Measurements from ENCODE around the gene STEAP2.

DNA sequence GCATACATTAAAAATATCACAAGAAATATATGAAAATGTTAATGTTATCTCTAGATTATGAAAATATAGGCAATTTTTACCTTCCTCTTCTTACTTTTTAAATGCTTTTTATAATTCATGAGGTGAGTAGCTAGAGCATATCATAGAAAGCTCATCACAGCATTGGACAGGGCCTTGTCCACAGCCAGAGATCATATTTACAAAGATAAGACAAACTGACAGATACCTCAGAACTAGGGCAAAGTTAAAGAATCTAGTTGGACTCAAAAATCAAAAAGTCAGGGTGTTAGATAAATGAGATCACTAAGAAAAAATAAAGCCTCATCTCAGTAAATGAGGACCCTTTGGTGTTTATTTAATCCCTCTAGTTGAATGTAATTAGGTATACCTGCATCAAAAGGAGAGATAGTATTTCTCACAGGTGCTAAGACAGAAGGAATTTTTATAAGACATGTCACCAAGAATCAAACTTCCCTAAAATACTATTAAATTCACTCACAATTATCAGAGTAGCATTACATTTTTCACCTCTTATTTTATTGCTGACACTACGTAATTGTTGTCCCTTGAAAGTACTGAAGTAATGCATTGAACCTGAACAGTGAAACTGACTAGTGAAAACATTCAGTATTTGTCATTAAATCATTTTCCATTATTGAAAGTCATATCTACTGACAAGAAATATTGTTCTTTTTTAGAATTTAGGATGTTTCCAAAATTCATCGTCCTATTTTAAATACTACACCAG lies 59.1 kb downstream of the STEAP2 start:
- no peak for TF ChIP-seq EZH2 (IDR thresholded peaks at IDR 0.05; ENCODE audit: low read depth)
- TF ChIP-seq, protein P1, sequence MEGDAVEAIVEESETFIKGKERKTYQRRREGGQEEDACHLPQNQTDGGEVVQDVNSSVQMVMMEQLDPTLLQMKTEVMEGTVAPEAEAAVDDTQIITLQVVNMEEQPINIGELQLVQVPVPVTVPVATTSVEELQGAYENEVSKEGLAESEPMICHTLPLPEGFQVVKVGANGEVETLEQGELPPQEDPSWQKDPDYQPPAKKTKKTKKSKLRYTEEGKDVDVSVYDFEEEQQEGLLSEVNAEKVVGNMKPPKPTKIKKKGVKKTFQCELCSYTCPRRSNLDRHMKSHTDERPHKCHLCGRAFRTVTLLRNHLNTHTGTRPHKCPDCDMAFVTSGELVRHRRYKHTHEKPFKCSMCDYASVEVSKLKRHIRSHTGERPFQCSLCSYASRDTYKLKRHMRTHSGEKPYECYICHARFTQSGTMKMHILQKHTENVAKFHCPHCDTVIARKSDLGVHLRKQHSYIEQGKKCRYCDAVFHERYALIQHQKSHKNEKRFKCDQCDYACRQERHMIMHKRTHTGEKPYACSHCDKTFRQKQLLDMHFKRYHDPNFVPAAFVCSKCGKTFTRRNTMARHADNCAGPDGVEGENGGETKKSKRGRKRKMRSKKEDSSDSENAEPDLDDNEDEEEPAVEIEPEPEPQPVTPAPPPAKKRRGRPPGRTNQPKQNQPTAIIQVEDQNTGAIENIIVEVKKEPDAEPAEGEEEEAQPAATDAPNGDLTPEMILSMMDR (conservative IDR thresholded peaks at IDR 0.05): no peak

Data from PC-9 (cell line).